HG02884 (cell line): Measurements from ENCODE around the gene NELL2.

Source experiments
- ATAC-seq: cut with Tn5 transposase; IDR thresholded peaks from one replicate; pipeline ENCODE4 v1.9.1; 2021; ENCODE audit warnings: mild to moderate bottlenecking, moderate library complexity; ENCODE audit not compliant: unreplicated experiment

NELL2 gene

GRCh38 chr12:44551631-44552030 lies 324.5 kb downstream of the NELL2 start:
- no peak for ATAC-seq

- ATAC-seq = no peak
Measured at GRCh38 chr12:44550377-44550776, 325.7 kb downstream of the NELL2 start.

- ATAC-seq = no peak
Measured at GRCh38 chr12:44546060-44546459, 330.1 kb downstream of the NELL2 start.

GRCh38 chr12:44544018-44544417 lies 332.1 kb downstream of the NELL2 start:
- ATAC-seq = peak; percentile 68

- no peak for ATAC-seq
Measured at GRCh38 chr12:44542716-44543115, 333.4 kb downstream of the NELL2 start.

- no peak for ATAC-seq
Measured at GRCh38 chr12:44537354-44537753, 338.8 kb downstream of the NELL2 start.

- no peak for ATAC-seq
Measured at GRCh38 chr12:44532940-44533339, 343.2 kb downstream of the NELL2 start.

GRCh38 chr12:44531320-44531971 lies 344.7 kb downstream of the NELL2 start:
- ATAC-seq = no peak

- ATAC-seq = no peak
Measured at GRCh38 chr12:44526655-44527182, 349.4 kb downstream of the NELL2 start.

- no peak for ATAC-seq
Measured at GRCh38 chr12:44525806-44526654, 350.1 kb downstream of the NELL2 start.

GRCh38 chr12:44523828-44524227 lies 352.3 kb downstream of the NELL2 start:
- no peak for ATAC-seq

GRCh38 chr12:44521702-44522101 lies 354.4 kb downstream of the NELL2 start:
- ATAC-seq = no peak

GRCh38 chr12:44519931-44520330 lies 356.2 kb downstream of the NELL2 start:
- no peak for ATAC-seq

- no peak for ATAC-seq
Measured at GRCh38 chr12:44511289-44511688, 364.8 kb downstream of the NELL2 start.

GRCh38 chr12:44510510-44510909 lies 365.6 kb downstream of the NELL2 start:
- no peak for ATAC-seq

GRCh38 chr12:44510076-44510475 lies 366.0 kb downstream of the NELL2 start:
- no peak for ATAC-seq

GRCh38 chr12:44509471-44509870 lies 366.6 kb downstream of the NELL2 start:
- ATAC-seq = no peak

GRCh38 chr12:44507461-44507860 lies 368.7 kb downstream of the NELL2 start:
- ATAC-seq = no peak

GRCh38 chr12:44504799-44505198 lies 371.3 kb downstream of the NELL2 start:
- no peak for ATAC-seq

GRCh38 chr12:44503329-44503728 lies 372.8 kb downstream of the NELL2 start:
- no peak for ATAC-seq

GRCh38 chr12:44502681-44503080 lies 373.4 kb downstream of the NELL2 start:
- no peak for ATAC-seq

GRCh38 chr12:44500423-44500822 lies 375.7 kb downstream of the NELL2 start:
- no peak for ATAC-seq
